ENCODE measurements around the gene ETFRF1.

GRCh38 chr12:25186788-25187402 is 8.1 kb upstream of the ETFRF1 start:
- no peak for TF ChIP-seq POLR2AphosphoS5 (IDR thresholded peaks at IDR 0.05; ENCODE audit: low read depth)
- no peak for TF ChIP-seq GABPA (IDR thresholded peaks at IDR 0.05; ENCODE audit: low read depth)

Data from HL-60 (cell line).